Breast epithelium (tissue), 4 donors: Measurements from ENCODE around the gene BABAM1. TPM values are rescaled to one million over a fixed set of nuclear protein-coding genes. Genes with fewer than 3 reads are reported as not detected.

Experiments
- DNase-seq, 2 donors: peaks; one replicate each; pipeline ENCODE4 v3.0.0-alpha.2; 2019; ENCODE audit warnings: low spot score in 2 of 2
- H3K27ac ChIP-seq, 2 donors: fragments of 200-600 bp; sonication (generic) in 1 of 2; one replicate each; pipeline ENCODE4 v1.5.1; 2016 to 2019; ENCODE audit warnings: mild to moderate bottlenecking in 1 of 2
- H3K27me3 ChIP-seq, 2 donors: fragments of 200-600 bp; sonication (generic) in 1 of 2; one replicate each; pipeline versions ENCODE4 v1.5.1 to v1.6.0; 2017 to 2019; ENCODE audit warnings: control low read depth in 1 of 2, mild to moderate bottlenecking in 1 of 2
- H3K36me3 ChIP-seq: fragments of 200-600 bp; one replicate; pipeline ENCODE4 v1.5.1; 2019
- H3K4me1 ChIP-seq, 2 donors: fragments of 200-600 bp; sonication (generic); one replicate each; pipeline ENCODE4 v1.5.1; 2016 to 2019; ENCODE audit warnings: control low read depth in 1 of 2
- H3K4me3 ChIP-seq, 3 donors: fragments of 200-600 bp; sonication (generic); 1 replicate in 2 of 3; 2 replicates in 1 of 3; pipeline ENCODE4 v1.5.1; 2016 to 2019; ENCODE audit warnings: mild to moderate bottlenecking in 3 of 3, moderate library complexity in 2 of 3
- H3K9me3 ChIP-seq, 2 donors: fragments of 200-600 bp; sonication (generic) in 1 of 2; one replicate each; pipeline ENCODE4 v1.5.1; 2016 to 2019; ENCODE audit warnings: control low read depth in 1 of 2
- POLR2A ChIP-seq: fragments of 450-650 bp; IDR thresholded peaks from one replicate; pipeline ENCODE4 v1.6.1; 2016; ENCODE audit warnings: antibody characterized with exemption, mild to moderate bottlenecking, moderate library complexity
- POLR2AphosphoS5 ChIP-seq, 3 donors: sonication (generic); formaldehyde crosslinking; IDR thresholded peaks; one replicate each; pipeline ENCODE4 v1.6.1; 2017; ENCODE audit warnings: antibody characterized with exemption in 3 of 3
- intact Hi-C: fragments of 100-400 bp; cut with DNase I; formaldehyde crosslinking; loops from one replicate; pipeline ENCODE4 v1.15.1; 2023; ENCODE audit warnings: low total_unique reads
- total RNA-seq, 3 donors: library from RNA; depleted of rRNA; stranded (reverse); fragments of >200 nt; gene quantifications; one replicate each; pipeline ENCODE4 v1.1.0, GENCODE V29; 2016
- TF ChIP-seq, protein P1 (sequence below), 3 donors: fragments of 450-650 bp; IDR thresholded peaks; one replicate each; pipeline ENCODE4 v1.5.1; 2016 to 2017; ENCODE audit warnings: antibody characterized with exemption in 3 of 3, mild to moderate bottlenecking in 3 of 3, moderate library complexity in 3 of 3

BABAM1 gene
- total RNA-seq, 3 donors from 2014 or later: 48.5 to 65.6 (median 54.1) TPM

DNA sequence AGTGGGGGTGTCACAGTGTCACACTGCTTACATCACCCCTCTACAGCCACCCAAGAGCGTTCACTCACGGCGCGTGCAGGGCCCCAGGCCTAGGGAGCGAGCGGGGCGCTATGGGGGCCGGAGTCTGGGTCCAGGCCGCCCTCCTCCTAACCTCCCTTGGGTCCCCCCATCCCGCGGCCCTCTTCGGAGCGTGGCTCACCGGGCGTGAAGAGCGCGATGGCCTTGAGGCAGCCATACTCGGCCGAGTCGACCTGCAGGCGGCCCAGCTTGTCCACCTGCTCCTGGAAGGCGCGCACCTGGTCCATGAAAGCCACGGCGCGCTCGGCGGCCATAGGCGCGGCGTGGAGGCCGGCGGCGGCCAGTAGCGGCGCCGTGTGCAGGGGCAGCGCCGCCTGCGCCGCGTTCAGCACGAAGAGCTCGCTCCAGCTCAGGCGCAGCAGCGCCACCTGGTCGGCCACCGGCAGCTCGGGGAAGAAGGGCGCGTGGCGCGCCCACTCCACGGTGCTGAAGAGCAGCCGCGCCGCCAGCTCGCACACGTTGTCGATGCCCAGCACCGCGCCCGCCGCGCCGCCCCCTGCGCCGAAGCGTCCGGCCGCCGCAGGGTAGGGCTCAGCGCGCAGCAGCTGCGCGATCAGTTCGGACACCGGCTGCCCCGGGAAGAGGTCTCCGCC, 31.8 kb upstream of the BABAM1 start:
- H3K27me3 ChIP-seq: no peaks in the 10 kb centered on the region
- H3K27ac ChIP-seq: peak overlapping the region; percentile 68 to 83
- TF ChIP-seq, protein P1, sequence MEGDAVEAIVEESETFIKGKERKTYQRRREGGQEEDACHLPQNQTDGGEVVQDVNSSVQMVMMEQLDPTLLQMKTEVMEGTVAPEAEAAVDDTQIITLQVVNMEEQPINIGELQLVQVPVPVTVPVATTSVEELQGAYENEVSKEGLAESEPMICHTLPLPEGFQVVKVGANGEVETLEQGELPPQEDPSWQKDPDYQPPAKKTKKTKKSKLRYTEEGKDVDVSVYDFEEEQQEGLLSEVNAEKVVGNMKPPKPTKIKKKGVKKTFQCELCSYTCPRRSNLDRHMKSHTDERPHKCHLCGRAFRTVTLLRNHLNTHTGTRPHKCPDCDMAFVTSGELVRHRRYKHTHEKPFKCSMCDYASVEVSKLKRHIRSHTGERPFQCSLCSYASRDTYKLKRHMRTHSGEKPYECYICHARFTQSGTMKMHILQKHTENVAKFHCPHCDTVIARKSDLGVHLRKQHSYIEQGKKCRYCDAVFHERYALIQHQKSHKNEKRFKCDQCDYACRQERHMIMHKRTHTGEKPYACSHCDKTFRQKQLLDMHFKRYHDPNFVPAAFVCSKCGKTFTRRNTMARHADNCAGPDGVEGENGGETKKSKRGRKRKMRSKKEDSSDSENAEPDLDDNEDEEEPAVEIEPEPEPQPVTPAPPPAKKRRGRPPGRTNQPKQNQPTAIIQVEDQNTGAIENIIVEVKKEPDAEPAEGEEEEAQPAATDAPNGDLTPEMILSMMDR (IDR thresholded peaks at IDR 0.05): peak in 1 of 3 donors; percentile 37
- TF ChIP-seq POLR2A: no peak
- H3K4me3 ChIP-seq: peak overlapping the region; percentile 47 to 86 (median 56)
- H3K4me1 ChIP-seq: peaks cover 0 to 7% of the 10 kb centered on the region in 2 donors
- peak; percentile 50 to 73 for DNase-seq
- H3K9me3 ChIP-seq: no peaks in the 10 kb centered on the region
- H3K36me3 ChIP-seq: no peaks in the 10 kb centered on the region
- intact Hi-C loops: no loop called here

DNA sequence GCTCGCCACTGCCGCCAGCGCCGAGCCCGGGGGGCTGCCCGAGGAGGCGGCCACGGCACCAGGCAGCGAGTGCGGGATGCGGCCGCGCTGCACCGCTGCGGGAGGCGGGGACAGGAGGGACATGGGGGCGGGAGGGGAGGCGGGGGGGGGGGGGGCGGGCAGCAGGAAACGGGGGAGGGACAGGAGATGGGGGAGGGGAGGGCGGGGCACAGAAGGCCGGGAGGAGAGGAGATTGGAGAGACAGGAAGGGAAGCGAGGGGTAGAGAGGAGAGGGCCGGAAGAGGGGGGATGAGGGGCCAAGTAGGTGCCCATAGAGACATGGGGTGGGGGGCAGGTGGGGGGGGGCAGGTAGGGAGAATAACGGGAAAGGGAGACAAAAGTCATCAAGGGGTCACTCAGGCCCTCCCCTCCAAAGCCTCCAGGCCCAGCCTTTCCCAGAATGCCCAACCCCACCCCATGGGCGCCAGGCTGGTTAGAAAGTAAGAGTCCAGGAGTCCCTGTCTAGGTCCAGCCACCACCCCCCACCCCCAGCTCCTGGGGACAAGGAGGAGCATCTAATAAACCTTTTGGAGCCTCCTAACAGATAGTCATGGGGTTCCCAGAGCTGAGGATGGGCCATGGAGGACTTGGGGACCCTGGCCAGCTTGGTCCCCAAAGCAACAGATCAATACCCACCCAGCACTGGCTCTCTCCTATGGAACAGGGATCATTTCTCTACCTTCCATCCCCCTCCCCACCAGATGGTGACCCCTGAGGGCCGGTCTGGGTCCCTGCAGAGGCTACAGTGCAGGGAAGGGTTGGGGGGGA, 31.1 kb upstream of the BABAM1 start:
- no peak for DNase-seq
- H3K27me3 ChIP-seq: no peaks in the 10 kb centered on the region
- intact Hi-C loops: no loop called here
- TF ChIP-seq POLR2AphosphoS5 (IDR thresholded peaks at IDR 0.05) (no peak), POLR2A (no peak)
- TF ChIP-seq, protein P1 (IDR thresholded peaks at IDR 0.05): no peak
- H3K27ac ChIP-seq: peak overlapping the region; percentile 68 to 83
- no peaks in the 10 kb centered on the region for H3K9me3 ChIP-seq
- no peaks in the 10 kb centered on the region for H3K36me3 ChIP-seq
- peak overlapping the region; percentile 47 to 86 (median 56) for H3K4me3 ChIP-seq
- peaks cover 0 to 7% of the 10 kb centered on the region in 2 donors for H3K4me1 ChIP-seq

DNA sequence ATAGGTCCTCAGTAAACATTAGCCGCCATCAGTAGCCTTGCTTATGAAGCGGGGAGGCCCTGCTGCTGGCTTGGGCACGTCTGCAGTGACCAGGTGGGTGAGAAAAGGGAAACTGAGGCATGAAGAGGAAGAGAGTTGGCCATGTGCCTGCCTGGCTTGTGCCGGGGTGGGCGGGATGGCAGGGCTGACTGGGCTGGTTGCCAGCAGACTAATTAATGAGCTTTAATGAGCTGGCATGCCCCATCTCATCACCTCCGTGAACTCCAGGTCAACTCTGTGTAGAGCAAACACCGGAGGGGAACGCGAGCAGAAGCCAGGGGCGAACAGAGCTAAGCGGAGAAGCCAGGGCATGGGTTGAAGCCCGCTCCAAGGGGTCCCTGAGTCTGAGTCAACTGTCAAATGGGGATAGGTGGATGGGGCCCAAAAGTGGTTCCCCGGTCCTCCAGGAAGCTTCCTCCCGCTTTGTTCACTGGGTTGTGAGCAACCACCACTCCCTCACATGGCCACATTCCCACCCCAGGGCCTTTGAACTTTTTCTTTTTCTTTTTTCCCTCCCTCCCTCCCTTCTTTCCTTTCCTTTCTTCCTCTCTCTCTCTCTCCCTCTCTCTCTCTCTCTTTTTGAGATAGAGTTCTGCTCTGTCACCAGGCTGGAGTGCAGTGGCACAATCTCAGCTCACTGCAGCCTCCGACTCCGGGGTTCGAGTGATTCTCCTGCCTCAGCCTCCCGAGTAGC, 30.3 kb upstream of the BABAM1 start:
- DNase-seq: no peak
- Histone ChIP-seq H3K9me3 (no peaks in the 10 kb centered on the region), H3K27me3 (no peaks in the 10 kb centered on the region), H3K4me1 (peaks cover 0 to 7% of the 10 kb centered on the region in 2 donors), H3K4me3 (no peak overlapping the region), H3K36me3 (no peaks in the 10 kb centered on the region), H3K27ac (peak overlapping the region; percentile 50 to 83)
- TF ChIP-seq, protein P1 (IDR thresholded peaks at IDR 0.05): no peak
- no peak for TF ChIP-seq POLR2AphosphoS5 (IDR thresholded peaks at IDR 0.05)
- intact Hi-C loops: no loop called here

DNA sequence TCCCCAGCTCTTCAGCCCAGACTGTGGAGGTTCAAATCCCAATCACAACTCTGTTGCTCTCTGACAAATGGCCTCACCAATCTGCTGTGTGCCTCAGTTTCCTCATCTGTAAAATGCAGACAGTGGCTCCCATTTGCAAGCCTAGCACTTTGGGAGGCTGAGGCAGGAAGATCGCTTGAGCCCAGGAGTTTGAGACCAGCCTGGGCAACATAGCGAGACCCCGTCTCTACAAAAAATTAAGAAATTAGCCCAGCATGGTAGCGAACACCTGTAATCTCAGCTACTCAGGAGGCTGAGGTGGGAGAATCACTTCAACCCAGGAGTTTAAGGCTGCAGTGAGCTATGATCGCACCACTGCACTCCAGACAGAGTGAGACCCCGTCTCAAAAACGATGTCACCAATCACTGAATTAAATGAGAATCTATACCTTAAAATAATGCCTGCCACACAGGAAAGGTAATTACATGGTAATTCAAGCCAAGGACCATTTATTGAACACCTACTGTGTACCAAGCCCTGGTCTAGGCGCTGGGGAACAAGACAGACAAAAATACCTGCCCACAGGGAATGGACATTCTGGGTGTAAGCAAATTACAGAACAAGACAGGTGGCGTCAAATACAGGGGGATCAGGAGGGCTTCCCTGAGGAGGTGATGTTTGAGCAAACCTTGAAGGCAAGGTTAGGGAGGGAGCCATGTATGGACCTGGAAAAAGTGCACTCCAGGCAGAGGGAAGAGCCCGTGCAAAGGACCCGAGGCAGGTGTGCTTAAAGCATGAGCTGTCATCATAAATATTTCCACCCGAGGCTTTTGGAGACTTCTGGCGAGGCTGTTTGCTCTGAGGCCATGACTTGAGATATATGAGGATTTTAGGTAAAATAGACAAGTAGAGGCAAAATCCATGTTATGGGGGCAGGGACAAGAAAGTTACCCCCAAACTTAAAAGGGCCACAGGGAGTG, 29.2 kb upstream of the BABAM1 start:
- Histone ChIP-seq H3K27ac (no peak overlapping the region), H3K27me3 (no peaks in the 10 kb centered on the region), H3K4me3 (no peak overlapping the region), H3K36me3 (no peaks in the 10 kb centered on the region), H3K4me1 (peaks cover 0 to 7% of the 10 kb centered on the region in 2 donors), H3K9me3 (no peaks in the 10 kb centered on the region)
- intact Hi-C loops: no loop called here
- DNase-seq: no peak
- no peak for TF ChIP-seq POLR2A
